Lung (tissue), 12 donors: ENCODE results near the gene TDRD1. TPM values are rescaled to one million over a fixed set of nuclear protein-coding genes. Genes with fewer than 3 reads are reported as not detected.

ENCODE experiments used
- ATAC-seq: fragments of 200-7000 bp; cut with Tn5 transposase; one replicate; pipeline ENCODE4 v1.9.1; 2020; ENCODE audit warnings: moderate number of reproducible peaks; ENCODE audit not compliant: insufficient read depth, low FRiP score
- DNase-seq, 3 donors: peaks; one replicate each; pipeline ENCODE4 v3.0.0-alpha.2; 2013 to 2017
- H3K27ac ChIP-seq, 2 donors: one replicate each; pipeline ENCODE4 v1.5.1; 2013; ENCODE audit warnings: mild to moderate bottlenecking in 2 of 2, moderate library complexity in 2 of 2, control low read depth in 1 of 2, inconsistent platforms in 1 of 2, low read depth in 1 of 2, low read length in 1 of 2
- H3K27me3 ChIP-seq, 3 donors: one replicate each; pipeline ENCODE4 v1.5.1; 2013; ENCODE audit warnings: low read length in 2 of 3; ENCODE audit not compliant: control insufficient read depth in 3 of 3, insufficient read depth in 3 of 3
- H3K36me3 ChIP-seq, 4 donors: one replicate each; pipeline ENCODE4 v1.5.1; 2013; ENCODE audit warnings: low read length in 4 of 4, mild to moderate bottlenecking in 1 of 4, moderate library complexity in 1 of 4; ENCODE audit not compliant: control insufficient read depth in 4 of 4, insufficient read depth in 4 of 4
- H3K4me1 ChIP-seq, 5 donors: one replicate each; pipeline ENCODE4 v1.5.1; 2013; ENCODE audit warnings: low read length in 5 of 5, mild to moderate bottlenecking in 2 of 5, moderate library complexity in 1 of 5; ENCODE audit not compliant: control insufficient read depth in 5 of 5, insufficient read depth in 5 of 5
- H3K4me3 ChIP-seq: one replicate; pipeline ENCODE4 v1.5.1; 2013; ENCODE audit warnings: mild to moderate bottlenecking, control low read depth, moderate library complexity
- H3K9ac ChIP-seq, 2 donors: one replicate each; pipeline ENCODE4 v1.5.1; 2013; ENCODE audit warnings: low read length in 2 of 2, control low read depth in 1 of 2; ENCODE audit not compliant: insufficient read depth in 1 of 2
- H3K9me3 ChIP-seq, 4 donors: one replicate each; pipeline ENCODE4 v1.5.1; 2013; ENCODE audit warnings: low read length in 3 of 4, mild to moderate bottlenecking in 1 of 4, moderate library complexity in 1 of 4; ENCODE audit not compliant: control insufficient read depth in 4 of 4, insufficient read depth in 3 of 4
- CTCF ChIP-seq: IDR thresholded peaks from 2 replicates; pipeline ENCODE4 v1.5.1; 2012; ENCODE audit warnings: mild to moderate bottlenecking; ENCODE audit errors: control extremely low read depth, extremely low read depth
- WGBS, 2 donors: extraction: QIAGEN DNeasy Blood & Tissue Kit; methylation state at CpG; one replicate each; pipeline ENCODE4 v1.1.7; 2013; 5-methylcytosine and 5-hydroxymethylcytosine counted together
- polyA plus RNA-seq, 2 donors: library from polyadenylated mRNA; stranded (reverse); fragments of 200-250 nt; gene quantifications; one replicate each; pipeline ENCODE4 v1.2.1, GENCODE V29; 2013
- total RNA-seq, 2 donors: library from RNA; depleted of rRNA in 1 of 2; stranded (reverse); fragments of >200 nt in 1 of 2; gene quantifications; one replicate each; pipeline ENCODE4 v1.2.1, GENCODE V29; 2014 to 2021
- donor health status: control.
- donor health status: control.
- donor health status: Bipolar disorder and iron deficiency.
- donor health status: healthy.
- donor health status: DM: yes; HTN: yes; CAD: no.

Gene TDRD1
- total and polyA plus RNA-seq, 4 donors = 0.05 to 0.37 (median 0.25) TPM; not detected in 1

- Histone ChIP-seq H3K4me1 (no peaks in the 10 kb centered on the region), H3K36me3 (no peaks in the 10 kb centered on the region), H3K27me3 (peaks cover 0 to 3% (median 0%) of the 10 kb centered on the region in 3 donors), H3K27ac (no peak overlapping the region), H3K4me3 (no peak overlapping the region), H3K9ac (no peak overlapping the region), H3K9me3 (no peaks in the 10 kb centered on the region)
- ATAC-seq = no peak
- 92 to 96% methylated on average over 2 of the region's 2 CpGs for WGBS, 2 donors
- peak in 1 of 3 donors; percentile 10 for DNase-seq
- no peak for TF ChIP-seq CTCF
Observed at GRCh38 chr10:114208351-114208750, 29.2 kb downstream of the TDRD1 start.

DNA sequence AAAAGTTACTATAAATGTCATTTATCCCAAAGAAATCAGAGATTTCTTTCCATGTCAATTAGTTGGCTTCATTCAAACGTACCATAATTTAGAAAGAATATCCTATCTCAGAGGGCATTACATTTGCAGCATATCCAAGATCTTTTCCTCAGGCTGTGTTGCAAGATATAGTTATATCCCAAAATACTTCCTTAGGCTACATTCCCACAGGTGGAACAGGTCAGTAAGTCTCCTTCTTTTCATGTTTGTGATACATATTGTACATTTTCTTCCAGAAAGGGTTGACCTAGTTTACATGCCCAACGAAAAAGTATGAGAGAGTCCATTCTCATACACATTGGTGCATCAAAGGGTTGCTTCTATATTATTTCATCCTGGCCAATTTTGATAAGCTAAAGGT is 33.0 kb downstream of the TDRD1 start:
- TF ChIP-seq CTCF = no peak
- H3K27me3 ChIP-seq = peaks cover 0 to 3% (median 2%) of the 10 kb centered on the region in 3 donors
- DNase-seq = no peak

GRCh38 chr10:114215033-114215432 is 35.9 kb downstream of the TDRD1 start:
- ATAC-seq (no peak), DNase-seq (no peak)
- H3K27me3 ChIP-seq = peaks cover 0 to 5% (median 3%) of the 10 kb centered on the region in 3 donors
- no peak overlapping the region for H3K27ac ChIP-seq
- no peaks in the 10 kb centered on the region for H3K4me1 ChIP-seq
- 90 to 92% methylated on average over 1 of the region's 1 CpG for WGBS, 2 donors
- no peak overlapping the region for H3K4me3 ChIP-seq
- H3K9ac ChIP-seq = no peak overlapping the region
- no peaks in the 10 kb centered on the region for H3K9me3 ChIP-seq
- H3K36me3 ChIP-seq = no peaks in the 10 kb centered on the region
- TF ChIP-seq CTCF = no peak

More for the DNA sequence above, 33.0 kb downstream of the TDRD1 start:
- ATAC-seq = no peak
- Histone ChIP-seq H3K9me3 (no peaks in the 10 kb centered on the region), H3K4me3 (no peak overlapping the region), H3K9ac (no peak overlapping the region), H3K27ac (no peak overlapping the region), H3K36me3 (no peaks in the 10 kb centered on the region), H3K4me1 (no peaks in the 10 kb centered on the region)
- WGBS, 2 donors = 85 to 92% methylated on average over 2 of the region's 2 CpGs

DNA sequence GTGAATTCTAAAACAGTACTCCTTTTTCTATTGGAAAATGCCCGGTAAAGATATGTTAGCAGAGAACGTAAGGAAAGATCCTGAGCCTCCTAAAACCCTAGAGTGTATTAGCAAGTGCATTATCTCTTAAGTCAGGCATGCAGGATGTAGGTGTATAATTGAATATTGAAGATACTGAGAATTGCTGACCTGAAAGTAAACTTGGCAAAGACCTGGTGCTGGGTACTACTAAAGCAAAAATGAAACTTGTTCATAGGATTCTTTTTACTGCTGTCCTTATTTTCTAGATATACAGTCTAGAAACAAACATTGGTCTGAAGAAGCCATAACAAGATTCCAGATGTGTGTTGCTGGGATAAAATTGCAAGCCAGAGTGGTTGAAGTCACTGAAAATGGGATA is 41.1 kb downstream of the TDRD1 start:
- no peak for DNase-seq
- TF ChIP-seq CTCF = no peak
- no peak overlapping the region for H3K4me3 ChIP-seq
- H3K27me3 ChIP-seq = peaks cover 0 to 5% (median 3%) of the 10 kb centered on the region in 3 donors
- no peaks in the 10 kb centered on the region for H3K4me1 ChIP-seq
- no peak overlapping the region for H3K27ac ChIP-seq
- ATAC-seq = no peak
- H3K36me3 ChIP-seq = no peaks in the 10 kb centered on the region
- H3K9ac ChIP-seq = no peak overlapping the region
- H3K9me3 ChIP-seq = peaks cover 0 to 5% (median 0%) of the 10 kb centered on the region in 4 donors
- WGBS, 2 donors = 73 to 80% methylated on average over 2 of the region's 2 CpGs
